BLaER1 treated with 17β-estradiol and CSF1 and Interleukin-3, amounts not matched to agents 10 nM and 100 nM (cell line): ENCODE measurements around the gene CHD5.

Source experiments
- H3K27ac ChIP-seq, 11 experiments: shearing (Covaris generic); formaldehyde crosslinking; 2 replicates each; pipeline ENCODE4 v1.8.1; 2022
- H3K27me3 ChIP-seq, 11 experiments: shearing (Covaris generic); formaldehyde crosslinking; 2 replicates each; pipeline ENCODE4 v1.8.1; 2022
- H3K36me3 ChIP-seq, 11 experiments: shearing (Covaris generic); formaldehyde crosslinking; 2 replicates each; pipeline ENCODE4 v1.8.1; 2022
- H3K4me1 ChIP-seq, 10 experiments: shearing (Covaris generic); formaldehyde crosslinking; 2 replicates each; pipeline ENCODE4 v1.8.1; 2022
- H3K4me2 ChIP-seq, 11 experiments: shearing (Covaris generic); formaldehyde crosslinking; 2 replicates each; pipeline ENCODE4 v1.8.1; 2022
- H3K4me3 ChIP-seq, 10 experiments: shearing (Covaris generic); formaldehyde crosslinking; 2 replicates each; pipeline ENCODE4 v1.8.1; 2022
- H3K9ac ChIP-seq, 11 experiments: shearing (Covaris generic); formaldehyde crosslinking; 2 replicates each; pipeline ENCODE4 v1.8.1; 2022
- H3K9me3 ChIP-seq, 11 experiments: shearing (Covaris generic); formaldehyde crosslinking; replicated peaks in 1 of 11; 2 replicates each; pipeline ENCODE4 v1.8.1; 2022
- H4K20me1 ChIP-seq, 11 experiments: shearing (Covaris generic); formaldehyde crosslinking; 2 replicates each; pipeline ENCODE4 v1.8.1; 2022
- Cebpa-rat ChIP-seq, 11 experiments: shearing (Covaris generic); IDR thresholded peaks; 2 replicates each; pipeline ENCODE4 v1.8.1; 2022

The CHD5 gene

GRCh38 chr1:6127587-6128163 is 52.4 kb downstream of the CHD5 start:
- H3K9ac ChIP-seq: peak overlapping the region in 6 of 11 experiments; percentile 23 to 62 (median 54); a peak in 7 of 22 replicates
- peak overlapping the region in 7 of 10 experiments; percentile 20 to 41 (median 31); a peak in 4 of 20 replicates for H3K4me3 ChIP-seq

DNA sequence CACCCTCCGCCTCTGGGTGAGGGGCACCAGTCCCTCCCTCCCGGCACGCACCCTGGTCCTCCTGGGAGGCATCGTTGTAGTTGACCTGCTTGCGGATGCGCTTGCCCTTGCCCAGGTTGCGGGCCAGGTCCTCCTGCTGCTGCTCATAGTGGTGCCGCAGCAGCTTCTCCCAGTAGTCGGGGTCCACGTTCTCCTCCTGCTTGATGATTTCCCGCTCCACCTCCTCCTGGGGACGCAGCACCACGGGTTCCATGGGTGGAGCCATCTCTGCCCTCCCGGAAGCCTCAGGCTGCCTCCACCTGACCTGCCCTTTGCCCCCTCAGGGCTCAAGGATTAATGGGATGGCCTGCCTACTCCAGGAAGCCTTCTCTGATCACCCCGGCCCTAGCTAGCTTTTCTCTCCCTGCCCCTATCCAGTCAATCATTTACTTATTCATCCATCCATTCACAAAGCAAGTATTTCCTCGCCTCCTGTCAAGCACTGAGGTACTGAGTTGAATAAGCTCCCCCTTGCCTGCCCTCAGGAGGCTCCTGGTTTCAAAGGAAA is 53.5 kb downstream of the CHD5 start:
- Histone ChIP-seq H4K20me1 (peaks cover 0 to 6% (median 0%) of the 10 kb centered on the region in 11 experiments; a peak in 2 of 22 replicates), H3K36me3 (peaks cover 0 to 3% (median 0%) of the 10 kb centered on the region in 11 experiments; a peak in 2 of 22 replicates), H3K9me3 (peaks cover 4 to 9% (median 7%) of the 10 kb centered on the region in 11 experiments), H3K4me1 (peaks cover 33 to 79% (median 68%) of the 10 kb centered on the region in 10 experiments), H3K4me2 (peak overlapping the region; percentile 72 to 95 (median 82)), H3K27ac (peak overlapping the region in 3 of 11 experiments; percentile 40 to 53 (median 42); a peak in 4 of 22 replicates), H3K9ac (peak overlapping the region in 1 of 11 experiments; percentile 62; a peak in 2 of 22 replicates), H3K27me3 (no peaks in the 10 kb centered on the region), H3K4me3 (no peak overlapping the region)
- no peak for TF ChIP-seq Cebpa-rat (IDR thresholded peaks at IDR 0.05)

More at GRCh38 chr1:6127587-6128163, 52.4 kb downstream of the CHD5 start:
- peaks cover 22 to 68% (median 61%) of the 10 kb centered on the region in 10 experiments for H3K4me1 ChIP-seq
- H3K36me3 ChIP-seq: peaks cover 0 to 10% (median 0%) of the 10 kb centered on the region in 11 experiments; a peak in 3 of 22 replicates
- no peaks in the 10 kb centered on the region for H3K27me3 ChIP-seq
- peaks cover 0 to 6% (median 0%) of the 10 kb centered on the region in 11 experiments; a peak in 2 of 22 replicates for H4K20me1 ChIP-seq
- H3K27ac ChIP-seq: peak overlapping the region in 5 of 11 experiments; percentile 33 to 53 (median 42); a peak in 7 of 22 replicates
- H3K4me2 ChIP-seq: peak overlapping the region; percentile 72 to 95 (median 82)
- TF ChIP-seq Cebpa-rat (IDR thresholded peaks at IDR 0.05): no peak
- peaks cover 15 to 19% (median 18%) of the 10 kb centered on the region in 11 experiments for H3K9me3 ChIP-seq

DNA sequence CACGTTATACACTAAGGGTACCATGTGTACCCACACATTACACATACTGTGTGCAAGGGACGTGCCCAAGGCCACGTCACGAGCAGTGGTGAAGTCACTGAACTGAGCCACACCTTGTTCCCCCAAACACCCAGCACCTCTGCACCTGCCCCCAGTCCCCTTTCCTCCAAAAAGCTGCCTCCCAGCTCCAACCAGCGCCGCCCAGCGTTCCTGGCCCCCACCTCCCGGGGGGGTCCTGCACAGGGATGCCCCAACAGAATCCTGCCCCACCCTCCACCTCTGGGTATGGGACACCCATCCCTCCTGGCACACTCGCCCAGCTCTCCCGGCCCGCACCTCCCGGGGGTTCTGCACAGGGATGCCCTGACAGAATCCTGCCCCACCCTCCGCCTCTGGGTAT is 54.1 kb downstream of the CHD5 start:
- Histone ChIP-seq H3K27ac (no peak overlapping the region), H3K9ac (no peak overlapping the region), H3K36me3 (no peaks in the 10 kb centered on the region), H3K27me3 (no peaks in the 10 kb centered on the region), H3K4me3 (no peak overlapping the region), H3K9me3 (peaks cover 0 to 3% (median 1%) of the 10 kb centered on the region in 11 experiments; a peak in 13 of 22 replicates), H3K4me1 (peaks cover 35 to 81% (median 68%) of the 10 kb centered on the region in 10 experiments), H4K20me1 (peaks cover 0 to 6% (median 0%) of the 10 kb centered on the region in 11 experiments; a peak in 2 of 22 replicates), H3K4me2 (peak overlapping the region in 9 of 11 experiments; percentile 3 to 73 (median 24); a peak in 8 of 22 replicates)
- no peak for TF ChIP-seq Cebpa-rat (IDR thresholded peaks at IDR 0.05)

DNA sequence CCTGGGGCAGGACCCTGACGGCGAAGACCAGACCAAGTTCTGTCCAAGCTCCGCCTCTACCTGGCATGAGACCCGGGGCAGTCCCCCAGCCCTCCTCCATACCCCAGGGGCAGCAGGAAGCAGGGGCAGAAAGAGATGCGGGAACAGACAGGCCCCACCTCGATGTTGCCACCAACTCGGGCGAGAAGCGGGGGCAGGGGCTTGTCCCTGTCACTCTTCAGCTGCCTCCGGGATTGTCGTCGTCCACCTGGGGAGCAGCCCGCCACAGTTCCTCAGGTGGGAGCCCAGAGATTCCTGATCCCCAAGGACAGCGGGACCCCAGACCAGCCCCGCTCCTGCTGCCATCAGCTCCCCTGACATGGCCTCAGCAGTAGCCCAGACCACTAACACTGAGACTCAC is 54.8 kb downstream of the CHD5 start:
- Histone ChIP-seq H4K20me1 (peaks cover 0 to 6% (median 0%) of the 10 kb centered on the region in 11 experiments; a peak in 2 of 22 replicates), H3K27ac (no peak overlapping the region), H3K9ac (no peak overlapping the region), H3K27me3 (no peaks in the 10 kb centered on the region), H3K4me3 (no peak overlapping the region), H3K9me3 (no peaks in the 10 kb centered on the region), H3K4me1 (peaks cover 35 to 81% (median 68%) of the 10 kb centered on the region in 10 experiments), H3K4me2 (peak overlapping the region in 10 of 11 experiments; percentile 3 to 73 (median 22); a peak in 10 of 22 replicates), H3K36me3 (no peaks in the 10 kb centered on the region)
- TF ChIP-seq Cebpa-rat (IDR thresholded peaks at IDR 0.05): no peak

DNA sequence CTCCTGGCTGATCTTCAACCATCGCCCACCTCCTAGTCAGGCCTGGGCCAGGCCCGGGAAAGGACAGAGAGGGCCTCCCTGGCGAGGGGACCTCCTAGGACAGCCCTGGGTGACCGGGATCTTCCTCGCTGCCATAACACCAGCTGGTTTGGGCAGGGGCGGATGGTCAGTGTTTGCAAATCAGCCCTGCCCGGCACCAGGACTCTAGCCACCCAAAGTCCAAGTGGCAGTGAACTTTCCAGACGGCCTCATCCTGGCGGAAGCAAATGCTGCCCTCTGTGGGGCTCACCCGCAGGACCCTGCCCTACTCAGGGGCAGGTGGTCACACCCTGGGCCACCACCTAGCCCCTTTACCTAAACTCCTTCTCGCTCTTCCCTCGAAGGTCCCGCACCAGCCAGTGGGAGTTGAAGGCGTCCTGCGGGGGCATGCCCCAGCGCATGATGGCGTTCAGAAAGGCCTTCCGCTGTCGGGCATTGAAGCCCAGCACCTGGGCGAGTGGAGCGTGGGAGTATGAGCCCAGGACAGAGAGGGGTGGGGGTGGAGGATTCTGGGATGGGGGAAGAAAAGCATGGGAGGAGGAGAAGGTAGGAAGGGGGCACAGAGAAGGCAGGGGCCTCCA is 55.3 kb downstream of the CHD5 start:
- H3K27me3 ChIP-seq: no peaks in the 10 kb centered on the region
- peak overlapping the region in 9 of 11 experiments; percentile 3 to 73 (median 24); a peak in 10 of 22 replicates for H3K4me2 ChIP-seq
- no peak overlapping the region for H3K4me3 ChIP-seq
- H3K4me1 ChIP-seq: peaks cover 35 to 81% (median 68%) of the 10 kb centered on the region in 10 experiments
- no peaks in the 10 kb centered on the region for H3K9me3 ChIP-seq
- H3K36me3 ChIP-seq: no peaks in the 10 kb centered on the region
- peaks cover 0 to 6% (median 0%) of the 10 kb centered on the region in 11 experiments; a peak in 2 of 22 replicates for H4K20me1 ChIP-seq
- H3K9ac ChIP-seq: 0 out of 22 replicates have a peak overlapping the region, but pooled peaks of 1 of the 11 experiments have one; percentile 13
- H3K27ac ChIP-seq: no peak overlapping the region
- no peak for TF ChIP-seq Cebpa-rat (IDR thresholded peaks at IDR 0.05)

DNA sequence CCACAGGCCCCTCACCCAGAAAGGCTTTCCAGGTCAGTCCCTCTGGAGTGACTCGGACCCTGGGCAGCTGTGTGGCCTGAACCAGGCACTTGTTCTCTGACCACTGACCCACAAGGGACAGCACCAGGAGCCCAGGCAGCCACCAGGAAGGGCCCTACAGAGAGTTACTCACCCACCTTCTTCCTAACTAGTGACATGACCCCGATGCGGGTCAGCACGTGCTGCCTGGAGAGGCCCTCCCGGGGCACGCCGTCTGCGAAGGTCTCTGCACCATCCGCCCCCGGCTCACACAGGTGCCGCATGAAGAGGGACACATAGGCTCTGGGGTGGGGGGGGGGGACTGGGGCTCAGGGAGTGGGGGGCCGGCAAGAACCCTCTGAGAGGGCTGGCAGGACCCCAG is 55.8 kb downstream of the CHD5 start:
- Histone ChIP-seq H3K9ac (no peak overlapping the region), H3K4me2 (peak overlapping the region in 4 of 11 experiments; percentile 34 to 78 (median 71); a peak in 3 of 22 replicates), H3K27ac (no peak overlapping the region), H3K9me3 (no peaks in the 10 kb centered on the region), H3K4me3 (no peak overlapping the region), H3K4me1 (peaks cover 35 to 76% (median 66%) of the 10 kb centered on the region in 10 experiments), H3K27me3 (no peaks in the 10 kb centered on the region), H4K20me1 (peaks cover 0 to 6% (median 0%) of the 10 kb centered on the region in 11 experiments; a peak in 2 of 22 replicates), H3K36me3 (no peaks in the 10 kb centered on the region)
- no peak for TF ChIP-seq Cebpa-rat (IDR thresholded peaks at IDR 0.05)

- H4K20me1 ChIP-seq: peaks cover 0 to under 1% (median 0%) of the 10 kb centered on the region in 11 experiments; a peak in 2 of 22 replicates
- peaks cover 35 to 71% (median 60%) of the 10 kb centered on the region in 10 experiments for H3K4me1 ChIP-seq
- H3K27me3 ChIP-seq: no peaks in the 10 kb centered on the region
- peak overlapping the region in 5 of 11 experiments; percentile 13 to 46 (median 31); a peak in 5 of 22 replicates for H3K9ac ChIP-seq
- no peak for TF ChIP-seq Cebpa-rat (IDR thresholded peaks at IDR 0.05)
- H3K4me2 ChIP-seq: peak overlapping the region; percentile 21 to 80 (median 73)
- no peaks in the 10 kb centered on the region for H3K9me3 ChIP-seq
- no peak overlapping the region for H3K4me3 ChIP-seq
- peak overlapping the region in 6 of 11 experiments; percentile 31 to 45 (median 44); a peak in 9 of 22 replicates for H3K27ac ChIP-seq
- H3K36me3 ChIP-seq: no peaks in the 10 kb centered on the region
Observed at GRCh38 chr1:6123816-6124215, 56.3 kb downstream of the CHD5 start.

GRCh38 chr1:6123083-6123482 is 57.0 kb downstream of the CHD5 start:
- Histone ChIP-seq H3K4me2 (peak overlapping the region; percentile 21 to 80 (median 73)), H3K27ac (peak overlapping the region in 5 of 11 experiments; percentile 31 to 45 (median 43); a peak in 7 of 22 replicates), H3K27me3 (no peaks in the 10 kb centered on the region), H3K9ac (peak overlapping the region in 1 of 11 experiments; percentile 26; a peak in 1 of 22 replicates), H4K20me1 (no peaks in the 10 kb centered on the region), H3K4me1 (peaks cover 35 to 72% (median 53%) of the 10 kb centered on the region in 10 experiments), H3K9me3 (peaks cover 0 to 6% (median 2%) of the 10 kb centered on the region in 11 experiments; a peak in 14 of 22 replicates), H3K4me3 (peak overlapping the region in 2 of 10 experiments; percentile 1 to 6; a peak in 2 of 20 replicates), H3K36me3 (no peaks in the 10 kb centered on the region)
- TF ChIP-seq Cebpa-rat (IDR thresholded peaks at IDR 0.05): peak; percentile 69 to 94 (median 87); a peak in 20 of 22 replicates
